Left ventricle myocardium inferior (tissue), 1 donor: ENCODE data around the gene EZR. TPM values are rescaled to one million over a fixed set of nuclear protein-coding genes. Genes with fewer than 3 reads are reported as not detected.

Experiments used
- DNase-seq: peaks from one replicate; pipeline ENCODE4 v3.0.0-alpha.2; 2020
- H3K27ac ChIP-seq: fragments of 200-600 bp; replicated peaks from 2 replicates; pipeline ENCODE4 v1.8.0; 2021
- H3K27me3 ChIP-seq: fragments of 200-600 bp; 2 replicates; pipeline ENCODE4 v1.8.0; 2021; ENCODE audit warnings: low read depth
- H3K36me3 ChIP-seq: fragments of 200-600 bp; 2 replicates; pipeline ENCODE4 v1.8.0; 2021
- H3K4me1 ChIP-seq: fragments of 200-600 bp; 2 replicates; pipeline ENCODE4 v1.8.0; 2021
- H3K4me3 ChIP-seq: fragments of 200-600 bp; 2 replicates; pipeline ENCODE4 v1.8.0; 2021; ENCODE audit warnings: mild to moderate bottlenecking, moderate library complexity
- H3K9me3 ChIP-seq: fragments of 200-600 bp; replicated peaks from 2 replicates; pipeline ENCODE4 v1.8.0; 2021
- CTCF ChIP-seq: fragments of 200-600 bp; IDR thresholded peaks from 2 replicates; pipeline ENCODE4 v1.8.0; 2021; ENCODE audit warnings: antibody characterized with exemption, mild to moderate bottlenecking, borderline replicate concordance
- intact Hi-C: fragments of 100-400 bp; cut with micrococcal nuclease; formaldehyde crosslinking; loops from one replicate; pipeline ENCODE4 v1.11.0; 2022
- total RNA-seq: library from RNA; stranded (reverse); fragmentation: NEBNext Ultra II Directional; extraction: Animal tissue kit (Norgen Biotek cat#: 25700); gene quantifications from one replicate; pipeline ENCODE4 v1.2.1, GENCODE V29; 2021
- donor health status: DM: no; HTN: yes; CAD: no; lungs with severe emphysema.

EZR gene
- total RNA-seq, 1 donor from 2014 or later, result 242 TPM

GRCh38 chr6:158808442-158808833 lies 10.7 kb downstream of the EZR start:
- H3K9me3 ChIP-seq, result no peaks in the 10 kb centered on the region
- H3K27me3 ChIP-seq, result no peaks in the 10 kb centered on the region
- H3K4me3 ChIP-seq, result no peak overlapping the region
- intact Hi-C loops, result no loop called here
- DNase-seq, result no peak
- peak overlapping the region; percentile 48 for H3K27ac ChIP-seq
- H3K36me3 ChIP-seq, result peaks cover 8% of the 10 kb centered on the region
- peaks cover 94% of the 10 kb centered on the region for H3K4me1 ChIP-seq
- no peak for TF ChIP-seq CTCF

- H3K27me3 ChIP-seq, result no peaks in the 10 kb centered on the region
- H3K27ac ChIP-seq, result peak overlapping the region; percentile 48
- peaks cover 93% of the 10 kb centered on the region for H3K4me1 ChIP-seq
Observed at GRCh38 chr6:158807515-158808441, 11.4 kb downstream of the EZR start.

GRCh38 chr6:158805698-158806377 lies 13.3 kb downstream of the EZR start:
- no peaks in the 10 kb centered on the region for H3K9me3 ChIP-seq
- intact Hi-C loops, result no loop called here
- H3K27me3 ChIP-seq, result no peaks in the 10 kb centered on the region
- no peak for TF ChIP-seq CTCF
- H3K4me3 ChIP-seq, result no peak overlapping the region
- H3K4me1 ChIP-seq, result peaks cover 93% of the 10 kb centered on the region
- H3K27ac ChIP-seq, result peak overlapping the region; percentile 21
- H3K36me3 ChIP-seq, result peaks cover 8% of the 10 kb centered on the region
- no peak for DNase-seq

More at GRCh38 chr6:158807515-158808441, 11.4 kb downstream of the EZR start:
- intact Hi-C loops, result no loop called here
- no peaks in the 10 kb centered on the region for H3K9me3 ChIP-seq
- TF ChIP-seq CTCF, result no peak
- no peak overlapping the region for H3K4me3 ChIP-seq
- no peak for DNase-seq
- H3K36me3 ChIP-seq, result peaks cover 8% of the 10 kb centered on the region

- intact Hi-C loops, result no loop called here
Observed at GRCh38 chr6:158804207-158804606, 15.0 kb downstream of the EZR start.

More at GRCh38 chr6:158804207-158804606, 15.0 kb downstream of the EZR start:
- Histone ChIP-seq H3K27me3 (no peaks in the 10 kb centered on the region), H3K4me3 (peak overlapping the region; percentile 24), H3K36me3 (peaks cover 8% of the 10 kb centered on the region), H3K27ac (peak overlapping the region; percentile 80), H3K9me3 (no peaks in the 10 kb centered on the region), H3K4me1 (peaks cover 93% of the 10 kb centered on the region)
- no peak for TF ChIP-seq CTCF
- no peak for DNase-seq
